SJSA1 (cell line): Measurements from ENCODE around the gene USP5. TPM values are rescaled to one million over a fixed set of nuclear protein-coding genes. Genes with fewer than 3 reads are reported as not detected.

Source experiments
- total RNA-seq: library from RNA; depleted of rRNA; stranded (reverse); fragments of >200 nt; shearing (Covaris generic); gene quantifications from 2 replicates; pipeline ENCODE4 v1.2.3, GENCODE V29; 2014; rRNA removed

Gene USP5
- total RNA-seq, 1 experiment from 2014 or later: 121 TPM

Other genes with a start within 250 kb of the USP5 start
- gene CHD4, start 244.8 kb upstream of the USP5 start, total RNA-seq: 178 and 180 TPM in 2 replicates
- not detected in 2 replicates for gene LPAR5, start 216.2 kb upstream of the USP5 start, total RNA-seq
- gene ACRBP, start 204.7 kb upstream of the USP5 start, total RNA-seq: not detected in 2 replicates
- 34.8 and 41.0 TPM in 2 replicates for gene ING4, start 189.0 kb upstream of the USP5 start, total RNA-seq
- 19.5 and 20.0 TPM in 2 replicates for gene ZNF384, start 162.8 kb upstream of the USP5 start, total RNA-seq
- gene PIANP, start 151.3 kb upstream of the USP5 start, total RNA-seq: not detected in 2 replicates
- 80.2 and 82.4 TPM in 2 replicates for gene COPS7A, start 128.1 kb upstream of the USP5 start, total RNA-seq
- gene MLF2, start 99.0 kb upstream of the USP5 start, total RNA-seq: 171 and 243 TPM in 2 replicates
- 243 and 442 TPM in 2 replicates for gene PTMS, start 85.8 kb upstream of the USP5 start, total RNA-seq
- gene LAG3, start 79.6 kb upstream of the USP5 start, total RNA-seq: 0.13 and 0.47 TPM in 2 replicates
- gene CD4, start 62.6 kb upstream of the USP5 start, total RNA-seq: not detected in 2 replicates
- 0.16 TPM in 1 of 2 replicates, not detected in the other for gene GPR162, start 30.3 kb upstream of the USP5 start, total RNA-seq
- gene P3H3, start 23.7 kb upstream of the USP5 start, total RNA-seq: 0.63 TPM in 1 of 2 replicates, not detected in the other
- gene GNB3, start 11.2 kb upstream of the USP5 start, total RNA-seq: not detected in 2 replicates
- gene CDCA3, start 864 bp upstream of the USP5 start, total RNA-seq: 143 and 156 TPM in 2 replicates
- gene TPI1, start 15.4 kb downstream of the USP5 start, total RNA-seq: 1,911 and 2,129 TPM in 2 replicates
- 14.1 and 16.2 TPM in 2 replicates for gene SPSB2, start 21.2 kb downstream of the USP5 start, total RNA-seq
- gene LRRC23, start 52.7 kb downstream of the USP5 start, total RNA-seq: 12.2 and 20.0 TPM in 2 replicates
- 5.3 and 7.1 TPM in 2 replicates for gene ENO2, start 62.4 kb downstream of the USP5 start, total RNA-seq
- gene ATN1, start 75.8 kb downstream of the USP5 start, total RNA-seq: 6.0 and 7.2 TPM in 2 replicates
- not detected in 2 replicates for gene RNU7-1, start 91.7 kb downstream of the USP5 start, total RNA-seq
- 331 and 408 TPM in 2 replicates for gene C12orf57, start 91.9 kb downstream of the USP5 start, total RNA-seq
- gene PTPN6, start 99.2 kb downstream of the USP5 start, total RNA-seq: not detected in 2 replicates
- 254 and 334 TPM in 2 replicates for gene PHB2, start 118.5 kb downstream of the USP5 start, total RNA-seq
- 60.7 and 65.8 TPM in 2 replicates for gene EMG1, start 118.8 kb downstream of the USP5 start, total RNA-seq
- 8.3 and 19.2 TPM in 2 replicates for gene LPCAT3, start 166.3 kb downstream of the USP5 start, total RNA-seq
- gene C1S, start 208.6 kb downstream of the USP5 start, total RNA-seq: 21.2 and 35.0 TPM in 2 replicates
- 36.1 and 45.7 TPM in 2 replicates for gene C1R, start 240.3 kb downstream of the USP5 start, total RNA-seq